Coronary artery (tissue), 2 donors: ENCODE results near the gene GABPB2.

Source experiments
- DNase-seq: peaks from one replicate; pipeline ENCODE4 v3.0.0-alpha.2; 2017; ENCODE audit warnings: low spot score
- H3K27ac ChIP-seq, 2 donors: fragments of 200-600 bp; sonication (generic); one replicate each; pipeline ENCODE4 v1.5.1; 2016 to 2019
- H3K4me3 ChIP-seq: fragments of 200-600 bp; sonication (generic); 2 replicates; pipeline ENCODE4 v1.5.1; 2016; ENCODE audit warnings: mild to moderate bottlenecking, moderate library complexity
- TF ChIP-seq, protein P1 (sequence below): fragments of 200-600 bp; sonication (generic); IDR thresholded peaks from one replicate; pipeline ENCODE4 v1.5.1; 2019; ENCODE audit warnings: antibody characterized with exemption

GABPB2 gene

DNA sequence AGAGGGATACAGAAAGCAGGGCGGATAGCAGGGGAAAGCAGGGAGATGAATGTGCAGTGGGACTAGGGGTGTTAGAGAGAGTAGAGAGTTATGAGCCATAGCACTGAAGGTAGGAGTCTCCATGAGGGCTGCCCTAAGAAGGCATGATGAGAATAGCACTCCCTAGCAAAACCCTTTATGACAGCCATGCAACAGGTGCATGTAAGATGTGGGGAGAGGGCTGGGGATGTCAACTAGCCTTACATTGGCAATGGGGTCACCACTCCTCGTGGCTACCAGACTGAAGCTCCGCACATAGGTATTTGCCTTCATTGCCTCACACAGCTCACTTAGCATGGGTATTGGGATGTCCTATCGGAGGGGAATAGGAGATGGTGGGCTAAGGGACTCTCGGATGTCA lies 100.6 kb downstream of the GABPB2 start:
- no peak overlapping the region for H3K27ac ChIP-seq
- no peak overlapping the region for H3K4me3 ChIP-seq
- no peak for DNase-seq
- TF ChIP-seq, protein P1, sequence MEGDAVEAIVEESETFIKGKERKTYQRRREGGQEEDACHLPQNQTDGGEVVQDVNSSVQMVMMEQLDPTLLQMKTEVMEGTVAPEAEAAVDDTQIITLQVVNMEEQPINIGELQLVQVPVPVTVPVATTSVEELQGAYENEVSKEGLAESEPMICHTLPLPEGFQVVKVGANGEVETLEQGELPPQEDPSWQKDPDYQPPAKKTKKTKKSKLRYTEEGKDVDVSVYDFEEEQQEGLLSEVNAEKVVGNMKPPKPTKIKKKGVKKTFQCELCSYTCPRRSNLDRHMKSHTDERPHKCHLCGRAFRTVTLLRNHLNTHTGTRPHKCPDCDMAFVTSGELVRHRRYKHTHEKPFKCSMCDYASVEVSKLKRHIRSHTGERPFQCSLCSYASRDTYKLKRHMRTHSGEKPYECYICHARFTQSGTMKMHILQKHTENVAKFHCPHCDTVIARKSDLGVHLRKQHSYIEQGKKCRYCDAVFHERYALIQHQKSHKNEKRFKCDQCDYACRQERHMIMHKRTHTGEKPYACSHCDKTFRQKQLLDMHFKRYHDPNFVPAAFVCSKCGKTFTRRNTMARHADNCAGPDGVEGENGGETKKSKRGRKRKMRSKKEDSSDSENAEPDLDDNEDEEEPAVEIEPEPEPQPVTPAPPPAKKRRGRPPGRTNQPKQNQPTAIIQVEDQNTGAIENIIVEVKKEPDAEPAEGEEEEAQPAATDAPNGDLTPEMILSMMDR, result no peak
